ENCODE results near the gene DNAH11.
"Not testable (repeated sequence)": the region's sequence is repeated elsewhere in the genome, so short reads cannot be mapped to it uniquely, and the experiment has no call there.

DNAH11 gene

GRCh38 chr7:21707566-21707965 is 164.7 kb downstream of the DNAH11 start:
- intact Hi-C loops (cut with DNase I) = no loop called here
- DNase-seq = no peak

GRCh38 chr7:21708096-21708495 is 165.3 kb downstream of the DNAH11 start:
- intact Hi-C loops (cut with DNase I) = no loop called here
- no peak for DNase-seq

GRCh38 chr7:21717323-21717722 is 174.5 kb downstream of the DNAH11 start:
- intact Hi-C loops (cut with DNase I) = no loop called here
- no peak for DNase-seq

GRCh38 chr7:21718391-21718790 is 175.6 kb downstream of the DNAH11 start:
- intact Hi-C loops (cut with DNase I) = no loop called here

GRCh38 chr7:21719846-21720245 is 177.0 kb downstream of the DNAH11 start:
- intact Hi-C loops (cut with DNase I) = no loop called here
- no peak for DNase-seq

More at GRCh38 chr7:21718391-21718790, 175.6 kb downstream of the DNAH11 start:
- no peak for DNase-seq

GRCh38 chr7:21722371-21722770 is 179.5 kb downstream of the DNAH11 start:
- no peak for DNase-seq
- intact Hi-C loops (cut with DNase I) = no loop called here

GRCh38 chr7:21724562-21724961 is 181.7 kb downstream of the DNAH11 start:
- intact Hi-C loops (cut with DNase I) = no loop called here
- DNase-seq = no peak

GRCh38 chr7:21730399-21730798 is 187.6 kb downstream of the DNAH11 start:
- DNase-seq = no peak
- intact Hi-C loops (cut with DNase I) = no loop called here

- intact Hi-C loops (cut with DNase I) = no loop called here
- DNase-seq = no peak
These were observed 189.1 kb downstream of the DNAH11 start for GRCh38 chr7:21731977-21732376.

GRCh38 chr7:21732956-21733355 is 190.1 kb downstream of the DNAH11 start:
- intact Hi-C loops (cut with DNase I); DNase-seq: not testable (repeated sequence)

- no peak for DNase-seq
- intact Hi-C loops (cut with DNase I) = no loop called here
These were observed 191.0 kb downstream of the DNAH11 start for GRCh38 chr7:21733837-21734236.

- intact Hi-C loops (cut with DNase I) = no loop called here
- no peak for DNase-seq
These were observed 200.7 kb downstream of the DNAH11 start for GRCh38 chr7:21743493-21743892.

- DNase-seq = no peak
- intact Hi-C loops (cut with DNase I) = no loop called here
These were observed 204.1 kb downstream of the DNAH11 start for GRCh38 chr7:21746949-21747348.

- DNase-seq = no peak
- intact Hi-C loops (cut with DNase I) = no loop called here
These were observed 205.0 kb downstream of the DNAH11 start for GRCh38 chr7:21747806-21748205.

GRCh38 chr7:21749378-21749777 is 206.5 kb downstream of the DNAH11 start:
- intact Hi-C loops (cut with DNase I) = no loop called here

GRCh38 chr7:21753071-21753470 is 210.2 kb downstream of the DNAH11 start:
- intact Hi-C loops (cut with DNase I) = no loop called here
- DNase-seq = no peak

More at GRCh38 chr7:21749378-21749777, 206.5 kb downstream of the DNAH11 start:
- peak in 1 of 10 donors; percentile 9 for DNase-seq

- intact Hi-C loops (cut with DNase I) = no loop called here
- DNase-seq = no peak
These were observed 212.1 kb downstream of the DNAH11 start for GRCh38 chr7:21754963-21755362.

GRCh38 chr7:21757537-21758282 is 214.9 kb downstream of the DNAH11 start:
- DNase-seq = no peak
- intact Hi-C loops (cut with DNase I) = no loop called here

GRCh38 chr7:21758286-21758685 is 215.4 kb downstream of the DNAH11 start:
- intact Hi-C loops (cut with DNase I) = no loop called here
- no peak for DNase-seq

GRCh38 chr7:21762469-21762868 is 219.6 kb downstream of the DNAH11 start:
- intact Hi-C loops (cut with DNase I) = no loop called here

GRCh38 chr7:21763818-21764217 is 221.0 kb downstream of the DNAH11 start:
- intact Hi-C loops (cut with DNase I) = no loop called here
- no peak for DNase-seq

More at GRCh38 chr7:21762469-21762868, 219.6 kb downstream of the DNAH11 start:
- no peak for DNase-seq

GRCh38 chr7:21766218-21766617 is 223.4 kb downstream of the DNAH11 start:
- no peak for DNase-seq
- intact Hi-C loops (cut with DNase I) = loop anchor here (5.0 kb wide), 2 partner anchors 316 to 509 kb away; no protein-coding TSS in a partner anchor

All from posterior cingulate gyrus (tissue), 11 donors.